Naive thymus-derived CD4-positive, alpha-beta T cell (primary cell): ENCODE data around the gene AFG3L2. TPM values are rescaled to one million over a fixed set of nuclear protein-coding genes. Genes with fewer than 3 reads are reported as not detected.

Experiments used
- ATAC-seq: fragments of 150-1000 bp; cut with Tn5 transposase; 2 replicates; pipeline ENCODE4 v1.10.0; 2021; ENCODE audit warnings: mild to moderate bottlenecking, moderate library complexity
- CTCF ChIA-PET: fragments of 350-600 bp; sonication (Branson Sonifier 250); formaldehyde crosslinking; loops from one replicate; lab custom pipeline; 2021; ENCODE audit warnings: antibody characterized with exemption; lab: Charles Lee
- POLR2A ChIA-PET: fragments of 350-600 bp; sonication (Branson Sonifier 250); formaldehyde crosslinking; loops from one replicate; lab custom pipeline; 2021; ENCODE audit warnings: antibody characterized with exemption, inconsistent platforms; lab: Charles Lee
- DNase-seq, 9 donors: peaks; one replicate each; pipeline versions ENCODE4 v3.0.0 to v3.0.0-alpha.2; 2020 to 2022; ENCODE audit warnings: mixed read lengths in 1 of 9
- H3K27ac ChIP-seq: one replicate; pipeline ENCODE4 v1.7.0; 2013; ENCODE audit warnings: mild to moderate bottlenecking, low read depth, low read length, moderate library complexity
- H3K27me3 ChIP-seq, 2 donors: one replicate each; pipeline ENCODE4 v1.7.0; 2013; ENCODE audit warnings: low read length in 2 of 2, mild to moderate bottlenecking in 2 of 2, moderate library complexity in 2 of 2; ENCODE audit not compliant: control insufficient read depth in 2 of 2, insufficient read depth in 2 of 2
- H3K36me3 ChIP-seq, 3 experiments: 1 replicate in 2 of 3; 2 replicates in 1 of 3; pipeline ENCODE4 v1.7.0; 2013; ENCODE audit warnings: low read length in 3 of 3, mild to moderate bottlenecking in 3 of 3, moderate library complexity in 1 of 3; ENCODE audit not compliant: insufficient read depth in 3 of 3, control insufficient read depth in 2 of 3
- H3K4me1 ChIP-seq, 2 donors: one replicate each; pipeline ENCODE4 v1.7.0; 2013; ENCODE audit warnings: low read length in 2 of 2, mild to moderate bottlenecking in 2 of 2, moderate library complexity in 1 of 2; ENCODE audit not compliant: control insufficient read depth in 2 of 2, insufficient read depth in 2 of 2
- H3K4me3 ChIP-seq: 2 replicates; pipeline ENCODE4 v1.7.0; 2013; ENCODE audit warnings: mild to moderate bottlenecking, low read length
- H3K9me3 ChIP-seq, 3 experiments: 1 replicate in 2 of 3; 2 replicates in 1 of 3; pipeline ENCODE4 v1.7.0; 2013; ENCODE audit warnings: low read length in 3 of 3; ENCODE audit not compliant: control insufficient read depth in 2 of 3
- H3K27ac Mint-ChIP-seq, 9 donors: one replicate each; pipeline ENCODE4 v1.8.0; 2020 to 2022; ENCODE audit warnings: mixed read lengths in 9 of 9, mild to moderate bottlenecking in 8 of 9, moderate library complexity in 5 of 9, inconsistent platforms in 2 of 9
- H3K27me3 Mint-ChIP-seq, 5 donors: one replicate each; pipeline ENCODE4 v1.8.0; 2021 to 2022; ENCODE audit warnings: mixed read lengths in 5 of 5, mild to moderate bottlenecking in 1 of 5
- H3K36me3 Mint-ChIP-seq, 5 donors: one replicate each; pipeline ENCODE4 v1.8.0; 2020 to 2022; ENCODE audit warnings: mixed read lengths in 5 of 5, mild to moderate bottlenecking in 3 of 5, inconsistent platforms in 1 of 5
- H3K4me1 Mint-ChIP-seq, 7 donors: one replicate each; pipeline ENCODE4 v1.8.0; 2020 to 2022; ENCODE audit warnings: mixed read lengths in 7 of 7, mild to moderate bottlenecking in 3 of 7, inconsistent platforms in 1 of 7
- H3K4me3 Mint-ChIP-seq, 10 donors: one replicate each; pipeline ENCODE4 v1.8.0; 2020 to 2022; ENCODE audit warnings: mild to moderate bottlenecking in 10 of 10, mixed read lengths in 10 of 10, moderate library complexity in 6 of 10, inconsistent platforms in 2 of 10
- H3K9me3 Mint-ChIP-seq, 11 donors: one replicate each; pipeline ENCODE4 v1.8.0; 2020 to 2022; ENCODE audit warnings: mixed read lengths in 11 of 11, mild to moderate bottlenecking in 4 of 11, inconsistent platforms in 1 of 11, moderate library complexity in 1 of 11
- intact Hi-C, 2 donors: fragments of 100-400 bp; cut with micrococcal nuclease; formaldehyde crosslinking; loops; one replicate each; pipeline ENCODE4 v1.15.1; 2023
- polyA plus RNA-seq, 2 donors: library from polyadenylated mRNA; unstranded; fragments of 300-500 nt; fragmentation: Illumina TruSeq; gene quantifications; one replicate each; pipeline ENCODE4 v1.2.3, GENCODE V29; 2021
- total RNA-seq, 6 experiments: library from RNA in 5 of 6; stranded (reverse) in 5 of 6; gene quantifications; 1 replicate in 5 of 6; 2 replicates in 1 of 6; pipeline ENCODE4 v1.2.3 and lab custom pipeline; 2021 to 2026

Gene AFG3L2
- total and polyA plus RNA-seq, 7 experiments from 2014 or later, result 26.3 to 42.3 (median 32.0) TPM

- H3K27ac Mint-ChIP-seq, result no peak overlapping the region
- CTCF ChIA-PET, result interaction anchor here (0.5 kb wide), 1 partner anchor 924 kb away, joined by 5 read pairs; no protein-coding TSS in a partner anchor
- H3K36me3 Mint-ChIP-seq, result no peaks in the 10 kb centered on the region
- no peaks in the 10 kb centered on the region for H3K27me3 ChIP-seq
- intact Hi-C loops, result no loop called here
- ATAC-seq, result no peak
- no peak for DNase-seq
- H3K36me3 ChIP-seq, result no peaks in the 10 kb centered on the region
- H3K4me1 ChIP-seq, result no peaks in the 10 kb centered on the region
- H3K27me3 Mint-ChIP-seq, result peaks cover 30 to 68% (median 48%) of the 10 kb centered on the region in 5 donors
- H3K4me3 ChIP-seq, result no peak overlapping the region
- no peak overlapping the region for H3K4me3 Mint-ChIP-seq
- POLR2A ChIA-PET, result no interaction called here
- H3K27ac ChIP-seq, result no peak overlapping the region
- H3K9me3 ChIP-seq, result no peaks in the 10 kb centered on the region
- peaks cover 0 to 3% (median 0%) of the 10 kb centered on the region in 7 donors for H3K4me1 Mint-ChIP-seq
- H3K9me3 Mint-ChIP-seq, result no peaks in the 10 kb centered on the region
Measured at GRCh38 chr18:12287131-12287681, 89.8 kb downstream of the AFG3L2 start.

- POLR2A ChIA-PET, result no interaction called here
- no peaks in the 10 kb centered on the region for H3K36me3 Mint-ChIP-seq
- intact Hi-C loops, result no loop called here
- H3K27ac Mint-ChIP-seq, result no peak overlapping the region
- peaks cover 9 to 43% (median 25%) of the 10 kb centered on the region in 5 donors for H3K27me3 Mint-ChIP-seq
- Histone ChIP-seq H3K36me3 (no peaks in the 10 kb centered on the region), H3K9me3 (no peaks in the 10 kb centered on the region), H3K27ac (no peak overlapping the region), H3K4me3 (no peak overlapping the region), H3K27me3 (no peaks in the 10 kb centered on the region), H3K4me1 (no peaks in the 10 kb centered on the region)
- H3K4me3 Mint-ChIP-seq, result no peak overlapping the region
- CTCF ChIA-PET, result no interaction called here
- ATAC-seq, result no peak
- H3K9me3 Mint-ChIP-seq, result no peaks in the 10 kb centered on the region
- peaks cover 0 to 3% (median 0%) of the 10 kb centered on the region in 7 donors for H3K4me1 Mint-ChIP-seq
- no peak for DNase-seq
Measured at GRCh38 chr18:12283666-12284065, 93.4 kb downstream of the AFG3L2 start.

- Histone ChIP-seq H3K4me1 (no peaks in the 10 kb centered on the region), H3K9me3 (no peaks in the 10 kb centered on the region), H3K36me3 (no peaks in the 10 kb centered on the region), H3K4me3 (no peak overlapping the region), H3K27me3 (no peaks in the 10 kb centered on the region), H3K27ac (no peak overlapping the region)
- Mint-ChIP-seq H3K27me3 (peaks cover 5 to 41% (median 20%) of the 10 kb centered on the region in 5 donors), H3K27ac (no peak overlapping the region), H3K9me3 (no peaks in the 10 kb centered on the region), H3K4me3 (no peak overlapping the region), H3K36me3 (no peaks in the 10 kb centered on the region), H3K4me1 (peaks cover 0 to 3% (median 0%) of the 10 kb centered on the region in 7 donors)
- ChIA-PET POLR2A (no interaction called here), CTCF (no interaction called here)
- intact Hi-C loops, result no loop called here
- DNase-seq, result no peak
- ATAC-seq, result no peak
Measured at GRCh38 chr18:12283256-12283655, 93.8 kb downstream of the AFG3L2 start.

- ChIA-PET POLR2A (no interaction called here), CTCF (no interaction called here)
- no peaks in the 10 kb centered on the region for H3K4me1 ChIP-seq
- Mint-ChIP-seq H3K9me3 (no peaks in the 10 kb centered on the region), H3K36me3 (no peaks in the 10 kb centered on the region), H3K27me3 (peaks cover 0 to 39% (median 14%) of the 10 kb centered on the region in 5 donors), H3K4me1 (no peaks in the 10 kb centered on the region), H3K27ac (no peak overlapping the region), H3K4me3 (no peak overlapping the region)
- no peak overlapping the region for H3K4me3 ChIP-seq
- ATAC-seq, result no peak
- DNase-seq, result no peak
- intact Hi-C loops, result no loop called here
- H3K9me3 ChIP-seq, result no peaks in the 10 kb centered on the region
- H3K27ac ChIP-seq, result no peak overlapping the region
- H3K27me3 ChIP-seq, result no peaks in the 10 kb centered on the region
- H3K36me3 ChIP-seq, result no peaks in the 10 kb centered on the region
Measured at GRCh38 chr18:12282442-12283039, 94.5 kb downstream of the AFG3L2 start.

GRCh38 chr18:12281861-12282260, 95.2 kb downstream of the AFG3L2 start:
- no peaks in the 10 kb centered on the region for H3K27me3 ChIP-seq
- Mint-ChIP-seq H3K4me3 (no peak overlapping the region), H3K27me3 (peaks cover 0 to 36% (median 15%) of the 10 kb centered on the region in 5 donors), H3K9me3 (no peaks in the 10 kb centered on the region), H3K4me1 (no peaks in the 10 kb centered on the region), H3K36me3 (no peaks in the 10 kb centered on the region), H3K27ac (no peak overlapping the region)
- no peaks in the 10 kb centered on the region for H3K36me3 ChIP-seq
- no peak overlapping the region for H3K27ac ChIP-seq
- H3K4me1 ChIP-seq, result no peaks in the 10 kb centered on the region
- H3K9me3 ChIP-seq, result no peaks in the 10 kb centered on the region
- H3K4me3 ChIP-seq, result no peak overlapping the region
- ATAC-seq (no peak), DNase-seq (no peak)
- intact Hi-C loops, result no loop called here
- ChIA-PET CTCF (no interaction called here), POLR2A (no interaction called here)

GRCh38 chr18:12279781-12280531, 97.1 kb downstream of the AFG3L2 start:
- no peak overlapping the region for H3K4me3 ChIP-seq
- ChIA-PET POLR2A (no interaction called here), CTCF (interaction anchor here (0.6 kb wide), 1 partner anchor 34 kb away, joined by 3 read pairs; no protein-coding TSS in a partner anchor)
- Mint-ChIP-seq H3K36me3 (no peaks in the 10 kb centered on the region), H3K27ac (no peak overlapping the region), H3K4me1 (no peaks in the 10 kb centered on the region), H3K9me3 (no peaks in the 10 kb centered on the region), H3K27me3 (peaks cover 4 to 37% (median 14%) of the 10 kb centered on the region in 5 donors), H3K4me3 (no peak overlapping the region)
- ATAC-seq, result no peak
- no peaks in the 10 kb centered on the region for H3K36me3 ChIP-seq
- H3K27me3 ChIP-seq, result no peaks in the 10 kb centered on the region
- H3K4me1 ChIP-seq, result no peaks in the 10 kb centered on the region
- DNase-seq, result no peak
- intact Hi-C loops, result no loop called here
- H3K27ac ChIP-seq, result no peak overlapping the region
- H3K9me3 ChIP-seq, result no peaks in the 10 kb centered on the region
